ENCODE results near the gene CORIN. TPM values are rescaled to one million over a fixed set of nuclear protein-coding genes. Genes with fewer than 3 reads are reported as not detected.

The CORIN gene
- total and polyA plus RNA-seq, 2 donors (not counting 1 experiment from before 2014, with no cell fraction given): 0.25 TPM; not detected in 1

GRCh38 chr4:47598896-47599295, 239.0 kb downstream of the CORIN start:
- ChIA-PET CTCF (no interaction called here), POLR2A (no interaction called here)
- WGBS (ENCODE audit: insufficient coverage): no CpG with 5 or more reads among the region's 3 CpGs

GRCh38 chr4:47598320-47598719, 239.5 kb downstream of the CORIN start:
- Mint-ChIP-seq H3K27me3 (no peaks in the 10 kb centered on the region), H3K4me1 (no peaks in the 10 kb centered on the region), H3K9me3 (ENCODE audit: insufficient read depth) (peaks cover 5% of the 10 kb centered on the region), H3K27ac (no peak overlapping the region), H3K4me3 (no peak overlapping the region)
- Histone ChIP-seq H2AFZ (ENCODE audit: insufficient read depth, low read depth, low read length, poor library complexity, severe bottlenecking) (no peak overlapping the region), H3K9ac (ENCODE audit: low read length) (no peak overlapping the region), H3K4me2 (replicated peaks; ENCODE audit: low read depth, low read length, poor library complexity, severe bottlenecking) (no peak overlapping the region), H4K20me1 (ENCODE audit: control insufficient read depth, insufficient read depth, low read length, poor library complexity, severe bottlenecking) (no peaks in the 10 kb centered on the region), H3K9me3 (ENCODE audit: control extremely low read depth in 1 of 3, control insufficient read depth in 2 of 3, insufficient read depth in 1 of 3, low read length in 2 of 3) (peaks cover 0 to 3% (median 0%) of the 10 kb centered on the region in 3 donors), H3K36me3 (replicated peaks in 1 of 2; ENCODE audit: control extremely low read depth in 1 of 2, control insufficient read depth in 1 of 2, extremely low read depth in 1 of 2, insufficient read depth in 2 of 2, low read length in 1 of 2) (peaks cover 0 to 1% of the 10 kb centered on the region in 2 experiments), H3K4me3 (ENCODE audit: control extremely low read depth in 1 of 5, extremely low read depth in 1 of 5, insufficient read depth in 1 of 5, low read depth in 2 of 5, low read length in 4 of 5) (no peak overlapping the region), H3K4me1 (ENCODE audit: control insufficient read depth in 2 of 2, insufficient read depth in 2 of 2, low read length in 2 of 2) (no peaks in the 10 kb centered on the region), H3K79me2 (ENCODE audit: control insufficient read depth, insufficient read depth, low read length) (no peaks in the 10 kb centered on the region), H3K27me3 (replicated peaks in 1 of 4; ENCODE audit: control extremely low read depth in 1 of 4, control insufficient read depth in 3 of 4, insufficient read depth in 4 of 4, low read length in 3 of 4) (no peaks in the 10 kb centered on the region), H3K27ac (ENCODE audit: low read length in 2 of 2) (no peak overlapping the region)
- no peak for DNase-seq
- no peak for ATAC-seq (ENCODE audit: low read depth)
- 100% methylated on average over 1 of the region's 1 CpG for WGBS (ENCODE audit: insufficient coverage)
- ChIA-PET POLR2A (no interaction called here), CTCF (no interaction called here)
- intact Hi-C loops (cut with micrococcal nuclease): no loop called here
- TF ChIP-seq CTCF (IDR thresholded peaks at IDR 0.05) (no peak), EZH2 (IDR thresholded peaks at IDR 0.05; ENCODE audit: borderline replicate concordance, insufficient read depth, low read depth, low read length, poor library complexity, severe bottlenecking) (no peak)

More at GRCh38 chr4:47598896-47599295, 239.0 kb downstream of the CORIN start:
- no peaks in the 10 kb centered on the region for H3K27me3 Mint-ChIP-seq
- Histone ChIP-seq H3K9ac (ENCODE audit: low read length) (no peak overlapping the region), H2AFZ (ENCODE audit: insufficient read depth, low read depth, low read length, poor library complexity, severe bottlenecking) (no peak overlapping the region), H4K20me1 (ENCODE audit: control insufficient read depth, insufficient read depth, low read length, poor library complexity, severe bottlenecking) (no peaks in the 10 kb centered on the region), H3K4me2 (replicated peaks; ENCODE audit: low read depth, low read length, poor library complexity, severe bottlenecking) (no peak overlapping the region), H3K36me3 (replicated peaks in 1 of 2; ENCODE audit: control extremely low read depth in 1 of 2, control insufficient read depth in 1 of 2, extremely low read depth in 1 of 2, insufficient read depth in 2 of 2, low read length in 1 of 2) (peaks cover 0 to 1% of the 10 kb centered on the region in 2 experiments), H3K4me3 (ENCODE audit: control extremely low read depth in 1 of 5, extremely low read depth in 1 of 5, insufficient read depth in 1 of 5, low read depth in 2 of 5, low read length in 4 of 5) (no peak overlapping the region), H3K27me3 (replicated peaks in 1 of 4; ENCODE audit: control extremely low read depth in 1 of 4, control insufficient read depth in 3 of 4, insufficient read depth in 4 of 4, low read length in 3 of 4) (no peaks in the 10 kb centered on the region), H3K4me1 (ENCODE audit: control insufficient read depth in 2 of 2, insufficient read depth in 2 of 2, low read length in 2 of 2) (no peaks in the 10 kb centered on the region), H3K27ac (ENCODE audit: low read length in 2 of 2) (no peak overlapping the region), H3K79me2 (ENCODE audit: control insufficient read depth, insufficient read depth, low read length) (no peaks in the 10 kb centered on the region), H3K9me3 (ENCODE audit: control extremely low read depth in 1 of 3, control insufficient read depth in 2 of 3, insufficient read depth in 1 of 3, low read length in 2 of 3) (peaks cover 0 to 4% (median 0%) of the 10 kb centered on the region in 3 donors)
- H3K27ac Mint-ChIP-seq: no peak overlapping the region
- no peaks in the 10 kb centered on the region for H3K4me1 Mint-ChIP-seq
- DNase-seq: no peak
- TF ChIP-seq CTCF (IDR thresholded peaks at IDR 0.05): no peak
- no peak for TF ChIP-seq EZH2 (IDR thresholded peaks at IDR 0.05; ENCODE audit: borderline replicate concordance, insufficient read depth, low read depth, low read length, poor library complexity, severe bottlenecking)
- peaks cover 6% of the 10 kb centered on the region for H3K9me3 Mint-ChIP-seq (ENCODE audit: insufficient read depth)
- H3K4me3 Mint-ChIP-seq: no peak overlapping the region
- ATAC-seq (ENCODE audit: low read depth): no peak
- intact Hi-C loops (cut with micrococcal nuclease): no loop called here

Measured in B cell (primary cell).